NCI-H2196 (cell line): ENCODE data around the gene SLC43A2.
A peak's percentile ranks its signal among the peaks of the same experiment; 100 is the strongest.
"Not testable (repeated sequence)": the region's sequence is repeated elsewhere in the genome, so short reads cannot be mapped to it uniquely, and the experiment has no call there.

Experiments used
- DNase-seq: peaks from one replicate; lab custom pipeline; 2025; ENCODE audit not compliant: unreplicated experiment; lab: John Stamatoyannopoulos, UW

SLC43A2 gene

DNA sequence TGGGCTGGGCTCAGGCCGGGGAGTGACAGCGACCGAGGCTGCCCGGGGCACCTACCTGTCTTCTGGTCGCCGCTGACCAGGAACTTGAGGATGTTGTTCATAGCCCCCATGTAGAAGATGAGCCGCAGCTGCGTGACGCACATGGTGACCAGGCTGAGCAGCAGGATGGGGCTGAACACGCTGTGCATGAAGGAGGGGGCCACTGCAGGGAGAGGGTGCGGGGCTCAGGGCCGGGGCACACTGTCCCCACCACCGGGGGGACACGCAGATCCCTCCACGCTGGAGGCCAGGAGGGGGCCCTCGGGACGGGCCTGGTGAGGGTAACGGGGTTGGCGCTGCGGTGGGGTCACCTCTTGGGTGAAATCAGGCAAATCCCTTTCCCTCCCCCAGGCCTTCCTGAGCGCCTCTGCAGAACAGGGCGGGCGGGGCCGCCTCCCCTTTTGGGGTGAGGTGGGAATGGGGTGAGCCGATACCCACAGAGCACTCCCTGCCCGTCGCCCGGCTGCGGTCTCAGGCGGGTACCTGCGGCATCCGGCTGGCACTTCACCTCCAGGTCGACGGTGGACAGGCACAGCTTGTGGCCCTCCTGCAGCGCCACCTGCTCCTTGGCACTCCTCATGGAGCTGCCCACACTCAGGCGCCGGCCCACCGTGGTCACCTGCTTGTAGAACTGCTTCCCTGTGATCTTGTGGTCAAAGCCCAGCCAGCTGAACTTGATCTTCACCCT is 37.7 kb downstream of the SLC43A2 start:
- DNase-seq, result no peak

DNA sequence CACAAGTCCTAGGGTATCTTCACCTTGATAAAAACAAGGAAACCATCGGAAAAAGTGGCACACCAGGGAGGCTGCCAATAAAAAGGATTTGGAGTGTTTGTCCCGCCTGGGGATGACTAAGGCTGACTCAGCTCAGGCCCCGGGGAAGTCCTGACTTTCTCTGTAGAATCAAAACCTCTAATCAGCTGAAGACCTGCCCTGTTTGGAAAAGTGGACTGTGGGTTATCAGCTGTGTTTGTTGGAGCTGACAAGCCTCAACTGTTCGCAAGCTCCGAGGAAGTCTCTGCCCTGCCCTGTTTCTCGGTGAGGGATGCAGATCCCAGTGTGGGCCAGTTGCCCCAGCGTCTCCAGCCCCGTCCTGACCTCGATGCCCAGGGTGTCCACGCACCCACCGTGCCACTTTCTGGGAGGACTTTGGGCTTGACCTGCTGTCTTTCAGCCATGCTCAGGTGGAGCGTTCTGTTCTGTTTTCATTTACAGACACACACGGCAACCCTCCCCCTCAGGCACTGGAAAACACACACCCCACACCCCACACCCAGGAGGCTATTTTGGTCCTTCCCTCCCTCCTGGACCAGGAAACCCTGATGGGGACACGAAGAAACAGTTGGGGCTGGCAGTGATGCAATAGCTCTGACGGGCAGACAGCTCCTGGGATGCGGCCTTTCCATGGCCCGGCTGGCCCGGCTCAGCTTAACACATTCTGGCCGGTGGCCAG is 38.4 kb downstream of the SLC43A2 start:
- DNase-seq, result no peak

DNA sequence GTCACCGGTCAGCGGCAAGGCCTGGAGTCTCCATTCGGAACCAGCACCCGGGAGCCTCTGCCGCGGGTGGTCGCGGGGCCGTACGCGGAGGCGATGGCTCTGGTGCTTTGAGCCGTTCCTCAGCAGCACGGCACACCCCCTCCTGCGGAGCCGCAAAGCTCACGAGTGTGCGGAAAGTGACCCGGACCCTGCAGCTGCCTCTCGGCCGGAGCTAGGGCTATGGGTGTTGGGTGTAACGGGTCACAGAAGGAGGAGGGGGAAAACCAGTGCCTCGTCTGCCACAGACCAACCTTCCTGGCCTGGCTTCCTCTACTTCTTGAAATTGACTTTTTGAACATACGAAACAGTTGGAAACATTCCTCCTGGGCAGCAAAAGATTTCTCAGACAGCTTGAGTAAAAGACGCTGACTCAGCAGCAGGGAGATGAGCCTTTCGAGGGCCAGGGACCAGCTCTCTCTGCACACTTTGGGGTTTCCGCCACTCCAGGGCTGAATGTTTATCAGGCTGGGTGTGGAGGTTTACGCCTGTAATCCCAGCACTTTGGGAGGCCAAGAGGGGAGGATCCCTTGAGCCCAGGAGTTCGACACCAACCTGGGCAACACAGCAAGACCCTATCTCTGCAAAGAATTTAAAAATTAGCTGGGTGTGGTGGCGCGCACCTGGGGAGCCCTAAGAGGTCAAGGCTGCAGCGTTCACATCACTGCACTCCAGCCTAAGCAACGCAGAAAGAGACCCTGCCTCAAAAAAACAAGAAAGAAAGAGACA is 39.6 kb downstream of the SLC43A2 start:
- no peak for DNase-seq

DNA sequence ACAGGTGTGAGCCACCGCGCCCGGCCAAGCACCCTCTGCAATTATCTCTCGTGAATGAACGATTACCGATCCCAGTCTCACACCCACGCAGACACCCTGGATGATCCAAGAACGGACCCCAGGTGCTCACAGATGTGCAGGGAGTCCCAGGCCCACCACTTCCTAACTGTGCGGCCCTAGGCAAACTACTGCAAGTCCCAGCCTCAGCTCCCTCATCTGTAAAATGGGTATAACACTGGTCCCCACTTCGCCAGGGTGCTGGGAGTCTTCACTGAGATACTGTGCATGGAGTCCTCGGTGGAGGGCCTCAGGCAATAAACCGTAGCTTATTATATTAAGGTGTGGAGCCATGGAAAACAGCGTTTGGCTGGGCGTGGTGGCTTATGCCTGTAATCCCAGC is 44.5 kb downstream of the SLC43A2 start:
- no peak for DNase-seq

DNA sequence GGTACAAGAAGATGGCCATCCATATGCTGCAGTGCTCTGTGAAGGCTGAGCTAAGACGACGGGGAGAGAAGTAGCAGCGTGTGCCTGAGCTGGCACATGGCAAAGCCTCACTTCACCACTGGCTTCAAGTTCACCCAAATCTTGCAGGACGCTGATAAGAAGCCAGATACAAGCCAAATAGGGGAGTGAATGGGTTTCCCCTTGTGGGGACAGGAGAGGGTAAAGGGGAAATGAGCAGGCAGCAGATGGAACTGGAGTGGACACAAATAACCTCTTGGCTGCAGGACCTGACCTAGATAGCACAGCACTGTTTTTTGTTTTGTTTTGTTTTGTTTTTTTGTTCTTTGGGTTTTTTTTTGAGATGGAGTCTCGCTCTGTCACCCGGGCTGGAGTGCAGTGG is 45.1 kb downstream of the SLC43A2 start:
- DNase-seq, result no peak

DNA sequence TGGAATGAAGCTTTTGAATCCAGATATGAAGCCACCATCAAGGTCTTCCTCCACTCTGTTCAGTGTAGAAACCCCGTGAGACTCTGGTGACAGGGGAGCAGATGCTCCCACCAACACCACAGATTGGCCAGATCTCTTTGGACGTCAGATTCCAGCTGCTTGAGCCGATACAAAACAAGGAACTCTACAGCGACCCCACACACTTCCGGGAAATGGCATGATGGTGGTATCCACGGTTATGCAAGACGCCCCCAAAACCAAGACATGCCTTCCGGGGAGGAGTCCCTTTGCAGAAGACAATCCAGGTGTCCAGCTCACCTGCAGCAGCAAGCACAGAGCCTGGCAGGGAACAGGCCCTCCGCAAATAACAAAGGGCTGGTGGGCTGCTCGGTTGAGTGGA is 46.3 kb downstream of the SLC43A2 start:
- no peak for DNase-seq

DNA sequence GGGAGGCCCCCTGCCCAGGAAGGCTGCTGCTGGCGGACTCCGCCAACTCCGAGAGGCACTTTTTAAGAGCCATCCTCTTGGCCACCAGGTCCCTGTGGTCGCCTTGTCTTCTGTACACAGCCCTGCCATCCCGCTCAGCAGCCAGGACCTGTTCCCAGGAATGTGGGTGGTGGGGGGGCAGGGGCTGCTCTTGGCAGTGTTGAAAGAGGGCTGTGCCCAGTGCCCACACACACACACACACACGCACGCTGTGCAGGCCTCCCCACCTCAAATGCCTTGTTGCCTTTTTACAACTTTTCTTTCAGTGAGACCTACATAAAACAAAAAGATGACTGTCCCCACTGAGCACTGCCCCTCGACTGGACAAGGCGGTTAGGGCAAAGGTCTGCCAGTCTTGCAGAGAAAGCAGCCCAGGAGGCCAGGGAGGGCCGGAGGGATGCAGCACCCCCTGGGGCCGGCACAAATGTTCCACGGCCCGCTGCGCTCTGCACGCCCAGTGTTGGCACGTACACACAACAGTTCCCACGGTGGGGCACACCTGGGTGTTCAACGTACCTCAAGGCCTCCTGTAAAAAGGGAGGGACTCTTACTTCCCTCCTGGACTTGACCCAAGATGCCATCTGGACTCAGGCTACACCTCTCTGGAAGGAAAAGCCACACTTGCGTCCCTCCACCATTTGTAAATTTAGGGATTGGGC is 47.5 kb downstream of the SLC43A2 start:
- DNase-seq, result no peak

DNA sequence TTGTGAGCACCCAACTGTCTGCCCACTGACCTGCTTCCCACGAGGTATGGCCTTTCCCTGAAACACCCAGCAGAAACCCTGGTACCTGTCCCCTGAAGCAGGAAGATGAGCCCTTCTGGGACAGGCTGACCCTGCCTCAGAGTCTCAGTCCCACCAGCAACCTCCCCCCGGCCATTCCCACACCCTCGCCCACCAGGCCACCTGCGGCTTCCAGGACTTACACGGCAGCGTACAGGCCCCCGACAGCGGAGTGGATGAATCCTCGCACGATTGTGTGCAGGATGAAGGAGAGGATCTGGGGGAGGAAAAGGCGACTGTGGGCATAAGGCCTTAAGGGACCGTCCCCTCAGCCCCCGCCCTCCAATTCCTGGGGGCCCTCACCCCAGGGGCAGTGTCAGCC is 50.6 kb downstream of the SLC43A2 start:
- DNase-seq, result no peak

DNA sequence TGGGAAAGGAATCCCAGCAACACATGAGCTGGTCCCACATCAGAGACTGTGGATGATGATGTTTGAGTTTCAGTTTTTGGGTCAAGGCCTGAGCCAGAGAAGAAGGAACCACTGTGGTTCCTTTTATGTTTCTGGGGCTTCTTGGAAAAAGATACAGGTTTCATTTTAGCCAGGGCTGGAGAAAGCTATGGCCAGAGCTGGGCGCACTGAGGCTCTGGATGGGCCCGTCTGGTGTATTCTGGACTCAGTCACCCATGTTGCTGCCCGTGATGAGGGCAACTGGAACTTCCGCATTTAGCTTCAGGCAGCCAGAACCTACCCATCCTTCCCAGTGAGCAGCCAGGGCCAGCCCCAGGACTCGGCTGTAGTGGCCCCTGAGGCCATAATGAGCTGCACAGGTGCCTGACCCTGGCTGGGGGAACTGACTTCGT is 51.0 kb downstream of the SLC43A2 start:
- DNase-seq, result no peak

DNA sequence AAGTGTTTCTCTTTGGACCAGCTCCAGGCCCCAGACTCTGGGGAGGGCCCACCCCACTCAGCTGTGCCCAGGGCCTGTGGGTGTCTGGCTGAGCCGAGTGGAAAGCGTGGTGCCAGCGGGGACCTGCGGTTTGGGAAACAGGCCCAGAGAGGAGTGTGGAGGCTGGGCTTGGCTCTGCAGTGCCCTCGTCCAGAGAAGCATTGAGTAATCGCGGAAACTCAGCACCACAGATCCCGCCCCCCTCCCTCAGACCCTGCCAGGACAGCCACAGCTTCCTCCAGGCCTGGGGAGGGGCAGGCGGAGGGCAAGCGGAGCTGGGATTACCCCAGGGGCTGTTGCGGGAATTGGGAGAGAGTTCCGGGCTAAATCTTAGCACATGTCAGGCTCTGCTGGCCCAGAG is 51.5 kb downstream of the SLC43A2 start:
- DNase-seq, result peak; percentile 29

DNA sequence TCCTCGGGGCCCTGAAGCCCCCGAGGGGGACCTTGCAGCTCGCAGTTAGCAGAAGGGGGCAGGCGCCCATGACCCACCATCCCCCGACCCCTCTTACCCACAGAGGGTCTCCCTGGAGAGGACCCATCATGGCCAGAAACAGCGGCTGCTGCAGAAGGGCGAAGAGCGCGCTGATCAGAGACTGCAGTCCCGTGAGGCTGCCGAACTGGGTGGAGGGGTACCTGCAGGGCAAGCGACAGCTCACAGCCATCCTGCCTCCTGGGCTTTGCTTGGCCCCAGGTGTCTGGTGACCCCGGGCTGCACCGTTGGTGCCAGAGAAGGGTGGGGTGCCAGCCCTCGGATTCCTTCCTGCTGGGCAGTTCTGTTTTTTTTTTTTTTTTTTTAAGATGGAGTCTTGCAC is 52.1 kb downstream of the SLC43A2 start:
- no peak for DNase-seq

DNA sequence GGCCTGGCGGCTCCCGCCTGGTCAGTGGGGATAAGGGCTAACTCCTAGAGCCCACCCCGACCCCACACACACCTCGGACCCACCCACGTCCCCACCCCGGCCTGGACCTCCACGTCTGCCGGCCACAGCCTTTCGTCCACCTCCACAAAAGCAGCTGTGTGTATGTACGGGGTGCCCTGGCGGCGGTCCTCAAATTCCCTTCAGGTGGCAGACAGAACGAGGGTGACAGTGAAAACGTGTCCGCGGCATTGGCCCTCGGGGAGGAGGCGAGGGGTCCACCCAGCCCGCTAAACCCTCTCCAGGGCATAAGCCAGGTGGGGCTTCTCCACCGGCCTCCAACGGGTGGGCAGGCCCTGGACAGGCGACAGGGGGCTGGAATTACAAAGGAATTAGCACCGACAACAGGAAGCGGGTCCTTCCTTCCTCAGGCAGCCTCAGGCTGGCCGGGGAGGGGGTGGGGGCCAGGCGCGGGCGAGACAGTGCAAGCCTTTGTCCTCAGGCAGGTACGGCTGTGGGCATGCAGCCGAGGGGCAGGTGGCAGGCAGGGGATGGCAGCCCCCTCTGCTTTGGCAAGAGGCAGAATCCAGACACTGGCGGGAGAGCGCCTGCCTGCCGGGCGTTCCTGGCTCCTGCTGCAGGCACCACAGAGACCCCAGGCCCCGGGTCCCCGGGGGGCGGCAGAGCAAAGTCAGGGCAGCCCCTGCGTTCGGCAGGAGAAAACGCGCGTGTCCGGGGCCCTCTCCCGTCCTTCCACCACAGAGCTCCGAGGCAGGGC is 53.8 kb downstream of the SLC43A2 start:
- DNase-seq, result peak; percentile 39

DNA sequence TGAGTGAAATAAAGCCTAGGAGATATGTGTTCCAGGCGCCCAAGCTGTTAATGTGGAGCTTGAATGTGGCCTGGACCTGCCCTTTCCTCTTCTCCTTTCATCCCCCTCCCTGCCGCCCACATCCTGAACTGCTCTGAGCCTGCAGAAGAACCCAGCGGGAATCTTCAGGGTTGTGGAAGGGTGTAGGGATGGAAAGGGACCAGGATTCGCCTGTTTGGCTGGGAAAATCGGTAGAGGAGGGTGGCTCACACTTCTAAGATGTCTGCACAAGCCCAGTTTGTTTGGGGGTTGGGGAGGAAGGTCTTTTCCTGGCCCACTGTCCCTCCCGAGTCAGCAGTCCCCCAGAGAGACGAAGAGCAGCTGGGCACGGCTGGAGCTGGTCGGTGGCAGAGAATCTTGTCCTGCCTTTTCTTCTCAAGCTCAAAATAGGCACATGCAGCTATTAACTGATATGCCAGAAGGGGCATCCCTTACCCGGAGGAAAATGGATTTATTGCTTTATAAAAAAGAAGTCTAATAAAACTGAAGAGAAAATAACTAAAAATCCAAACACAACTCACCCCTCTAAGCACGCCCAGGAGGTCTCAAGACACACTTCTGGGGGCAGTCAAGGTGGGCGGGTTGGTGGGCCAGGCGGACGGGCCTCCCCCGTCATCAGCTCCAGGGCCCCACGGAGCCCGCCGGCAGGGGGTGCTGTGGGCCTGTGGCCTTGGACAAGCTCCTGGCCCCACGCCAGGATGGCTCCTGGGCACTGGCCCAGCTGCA is 54.5 kb downstream of the SLC43A2 start:
- DNase-seq, result peak; percentile 70

DNA sequence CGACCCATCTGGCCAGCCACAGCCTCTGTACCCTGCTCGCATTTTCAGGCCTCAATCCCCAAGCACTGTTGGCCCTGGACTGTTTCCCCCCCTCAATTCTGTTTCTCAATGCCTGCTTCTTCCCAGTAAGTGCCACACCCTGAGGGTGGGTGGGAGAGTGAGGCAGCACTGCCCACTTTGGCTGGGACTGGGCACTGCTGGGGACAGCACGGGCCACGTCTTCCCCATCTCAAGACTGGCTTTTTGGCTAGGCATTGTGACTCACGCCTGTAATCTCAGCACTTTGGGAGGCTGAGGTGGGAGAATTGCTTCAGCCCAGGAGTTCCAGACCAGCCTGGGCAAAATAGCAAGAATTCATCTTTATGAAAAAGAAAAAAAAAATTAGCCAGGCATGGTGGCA is 56.0 kb downstream of the SLC43A2 start:
- DNase-seq, result not testable (repeated sequence)

DNA sequence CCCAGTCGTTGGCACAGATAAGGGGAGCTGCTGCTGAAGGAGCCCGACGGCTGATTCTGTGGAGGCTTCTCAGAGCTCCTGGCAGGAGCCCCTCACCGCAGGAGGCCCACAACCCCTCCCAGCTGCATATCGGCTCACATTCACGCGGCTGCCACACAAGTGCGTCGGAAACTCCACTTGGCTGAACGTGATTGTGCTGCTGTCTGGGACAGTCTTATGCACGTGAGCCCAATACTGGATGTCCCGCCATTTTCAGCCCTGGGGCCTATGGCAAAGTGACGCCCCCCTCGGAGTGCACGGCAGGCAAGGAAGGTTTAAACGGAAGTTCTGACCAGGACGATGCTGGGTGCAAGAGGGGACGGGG is 57.3 kb downstream of the SLC43A2 start:
- DNase-seq, result no peak

DNA sequence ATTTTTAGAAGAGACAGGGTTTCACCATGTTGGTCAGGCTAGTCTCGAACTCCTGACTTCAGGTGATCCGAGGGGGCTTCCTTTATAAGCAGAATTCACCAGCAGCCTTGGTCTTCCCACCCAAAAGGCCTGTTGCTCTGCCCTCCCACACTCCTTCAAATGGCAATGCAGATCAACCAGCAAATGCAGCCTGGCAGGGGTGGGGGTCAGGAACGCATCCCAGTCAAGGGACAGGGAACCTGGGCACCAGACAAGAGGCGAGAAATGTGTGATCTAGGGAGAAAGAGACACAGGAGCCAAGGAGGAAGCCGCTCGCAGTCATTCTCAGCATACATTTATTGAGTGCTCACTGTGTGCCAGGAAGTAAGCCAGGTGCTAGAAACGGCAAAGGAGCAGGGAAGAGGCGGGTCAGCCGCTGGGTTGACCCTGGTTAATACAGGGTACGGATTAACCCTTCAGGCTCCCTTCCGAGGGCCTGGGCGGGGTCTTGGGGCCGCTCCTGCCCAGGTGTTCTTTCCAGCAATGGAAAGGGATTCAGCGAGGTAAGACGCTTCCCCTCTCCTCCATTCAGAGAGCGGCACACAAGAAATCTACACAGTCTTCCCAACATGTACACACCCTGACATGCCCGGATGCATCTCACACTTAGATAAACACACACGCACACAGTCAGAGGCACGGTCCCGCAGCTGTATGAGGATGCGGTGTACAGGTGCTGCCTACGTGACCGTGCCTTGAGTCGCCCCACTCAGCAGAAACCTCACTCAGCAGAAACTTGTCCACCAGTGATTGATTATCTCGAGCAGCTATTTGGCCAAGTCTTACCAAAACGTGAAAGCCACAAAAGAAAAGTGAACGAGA is 59.5 kb downstream of the SLC43A2 start:
- DNase-seq, result no peak

DNA sequence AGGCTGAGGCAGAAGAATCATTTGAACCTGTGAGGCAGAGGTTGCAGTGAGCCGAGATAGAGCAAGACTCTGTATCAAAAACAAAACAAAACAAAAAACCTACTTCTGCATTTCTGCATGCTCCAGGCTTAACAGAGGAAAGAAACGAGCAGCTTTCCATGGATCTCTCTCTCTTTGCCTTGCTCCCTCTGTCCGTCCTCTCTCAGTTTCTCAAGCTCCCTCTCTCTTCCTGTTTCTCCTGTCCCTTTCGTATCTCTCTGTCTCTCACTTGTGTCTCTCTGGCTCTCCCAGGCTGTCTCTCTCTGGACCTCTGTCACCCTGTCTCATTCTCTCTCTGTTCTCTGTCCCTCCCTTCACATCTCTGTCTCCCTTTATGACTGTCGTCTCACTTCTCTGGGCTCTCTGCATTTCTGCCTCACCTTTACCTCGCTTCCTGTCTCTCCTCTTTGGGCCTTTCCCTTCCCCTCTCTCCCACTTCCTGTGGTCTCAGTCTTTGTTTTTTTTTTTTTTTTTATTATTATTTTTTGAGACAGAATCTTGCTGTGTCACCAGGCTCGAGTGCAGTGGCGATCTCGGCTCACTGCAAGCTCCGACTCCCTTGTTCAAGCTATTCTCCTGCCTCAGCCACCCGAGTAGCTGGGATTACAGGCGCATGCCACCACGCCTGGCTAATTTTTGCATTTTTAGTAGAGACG is 62.0 kb downstream of the SLC43A2 start:
- no peak for DNase-seq

DNA sequence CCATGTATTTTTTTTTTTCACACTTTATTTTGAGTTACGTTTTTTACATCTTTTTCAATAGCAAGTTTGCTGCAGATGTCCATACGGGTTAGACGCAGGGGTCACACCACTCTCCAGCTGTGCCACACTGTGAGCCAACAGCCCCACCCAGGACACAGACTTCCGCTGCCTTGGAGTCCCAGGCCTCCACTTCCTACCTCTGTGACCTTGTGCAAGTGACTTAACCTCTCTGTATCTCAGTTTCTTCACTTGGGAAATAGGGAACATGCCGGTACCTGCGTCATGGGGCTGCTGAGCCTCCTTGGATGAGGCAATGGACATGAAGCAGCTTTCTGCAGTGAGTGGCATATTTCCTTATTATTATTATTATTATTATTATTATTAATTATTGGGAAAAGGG is 62.8 kb downstream of the SLC43A2 start:
- DNase-seq, result no peak
